Measurements from ENCODE around the gene RFX1. TPM values are rescaled to one million over a fixed set of nuclear protein-coding genes. Genes with fewer than 3 reads are reported as not detected.

RFX1 gene
- total and polyA plus RNA-seq, 3 experiments from 2014 or later: 3.1 to 13.6 (median 13.0) TPM

DNA sequence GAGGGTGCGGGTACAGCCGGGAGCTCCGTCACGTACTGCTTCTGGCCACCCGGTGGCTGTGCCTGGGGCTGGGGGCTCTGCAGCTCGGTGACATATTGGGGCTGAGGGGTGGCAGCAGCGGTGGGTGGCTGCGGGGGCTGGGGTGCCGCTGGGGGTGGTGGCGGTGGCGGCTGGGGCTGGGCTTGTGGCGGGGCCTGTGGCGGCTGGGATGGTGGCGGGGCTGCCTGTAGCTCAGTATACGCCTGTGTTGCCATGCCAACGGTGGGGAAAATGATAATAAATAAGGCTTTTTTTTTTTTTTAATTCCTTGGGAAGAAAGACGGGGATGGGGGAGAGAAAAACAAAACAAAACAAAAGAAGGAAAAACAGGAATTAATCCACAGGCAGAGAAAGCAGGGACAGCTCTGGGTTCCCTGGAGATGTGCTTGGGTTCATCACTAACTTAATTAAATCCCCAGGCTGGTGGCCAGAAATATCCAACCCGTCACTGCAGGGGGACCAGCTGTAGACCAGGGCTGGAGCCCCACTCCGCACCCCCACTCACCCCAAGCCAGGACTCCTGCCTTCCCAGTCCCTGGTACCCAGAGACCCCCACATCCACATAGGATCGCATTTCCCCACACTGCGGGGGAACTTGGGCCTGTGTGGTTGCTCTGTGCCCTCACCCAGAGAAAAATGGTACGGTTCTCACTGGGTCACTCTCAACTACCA, 12.4 kb downstream of the RFX1 start:
- Histone ChIP-seq H3K36me3 (ENCODE audit: insufficient read depth, low read length) (peaks cover 11% of the 10 kb centered on the region), H3K27ac (ENCODE audit: low read depth, low read length) (no peak overlapping the region), H3K4me3 (ENCODE audit: low read length) (no peak overlapping the region), H3K4me1 (ENCODE audit: insufficient read depth, low read length) (peaks cover 22% of the 10 kb centered on the region), H3K27me3 (ENCODE audit: insufficient read depth, low read length, poor library complexity, severe bottlenecking) (no peaks in the 10 kb centered on the region), H3K9me3 (ENCODE audit: low read length) (no peaks in the 10 kb centered on the region)
- ChIA-PET CTCF (interaction anchor here (1.6 to 1.7 kb wide), 2 partner anchors 9 to 55 kb away, joined by 4 to 5 read pairs; no protein-coding TSS in a partner anchor), POLR2A (interaction anchor here (0.7 to 1.4 kb wide), 3 partner anchors 13 to 41 kb away, joined by 3 to 5 read pairs (median 4); partner anchors contain the start of gene DCAF15)
- Mint-ChIP-seq H3K27ac (peak overlapping the region in 6 of 8 donors; percentile 17 to 80 (median 61)), H3K4me3 (peak overlapping the region in 2 of 7 donors; percentile 8 to 51), H3K9me3 (no peaks in the 10 kb centered on the region), H3K4me1 (peaks cover 21 to 51% (median 28%) of the 10 kb centered on the region in 3 donors), H3K36me3 (peaks cover 12 to 49% (median 16%) of the 10 kb centered on the region in 3 donors), H3K27me3 (peaks cover 0 to 4% of the 10 kb centered on the region in 2 donors)
- no peak for DNase-seq

DNA sequence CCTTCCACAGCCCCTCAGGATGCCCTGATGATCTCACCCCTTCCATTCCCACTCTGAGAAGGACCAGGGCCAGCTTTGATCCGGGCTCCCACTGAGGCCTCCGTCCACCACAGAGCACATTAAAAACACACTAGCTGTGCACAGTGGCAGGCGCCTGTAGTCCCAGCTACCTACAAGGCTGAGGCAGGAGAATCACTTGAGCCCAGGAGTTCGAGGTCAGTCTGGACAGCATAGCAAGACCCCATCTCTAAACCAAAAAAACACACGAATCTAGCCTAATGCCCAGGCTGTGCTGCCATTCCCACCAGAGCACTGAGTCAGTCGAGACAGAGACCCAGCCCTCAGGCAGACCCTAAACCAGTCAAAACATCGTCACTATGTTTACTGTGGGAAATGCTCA, 14.1 kb downstream of the RFX1 start:
- Histone ChIP-seq H3K4me3 (ENCODE audit: low read length) (no peak overlapping the region), H3K27ac (ENCODE audit: low read depth, low read length) (no peak overlapping the region), H3K4me1 (ENCODE audit: insufficient read depth, low read length) (peaks cover 39% of the 10 kb centered on the region), H3K27me3 (ENCODE audit: insufficient read depth, low read length, poor library complexity, severe bottlenecking) (no peaks in the 10 kb centered on the region), H3K36me3 (ENCODE audit: insufficient read depth, low read length) (peaks cover 11% of the 10 kb centered on the region), H3K9me3 (ENCODE audit: low read length) (no peaks in the 10 kb centered on the region)
- Mint-ChIP-seq H3K4me1 (peaks cover 29 to 57% (median 40%) of the 10 kb centered on the region in 3 donors), H3K27me3 (peaks cover 0 to 4% of the 10 kb centered on the region in 2 donors), H3K36me3 (peaks cover 13 to 46% (median 16%) of the 10 kb centered on the region in 3 donors), H3K9me3 (no peaks in the 10 kb centered on the region), H3K4me3 (no peak overlapping the region), H3K27ac (peak overlapping the region in 4 of 8 donors; percentile 46 to 83 (median 53))
- ChIA-PET CTCF (interaction anchor here (1.1 to 1.6 kb wide), 3 partner anchors 10 to 51 kb away, joined by 3 to 5 read pairs (median 3); no protein-coding TSS in a partner anchor), POLR2A (interaction anchor here (0.8 kb wide), 1 partner anchor 12 kb away, joined by 3 read pairs; no protein-coding TSS in a partner anchor)
- no peak for DNase-seq

DNA sequence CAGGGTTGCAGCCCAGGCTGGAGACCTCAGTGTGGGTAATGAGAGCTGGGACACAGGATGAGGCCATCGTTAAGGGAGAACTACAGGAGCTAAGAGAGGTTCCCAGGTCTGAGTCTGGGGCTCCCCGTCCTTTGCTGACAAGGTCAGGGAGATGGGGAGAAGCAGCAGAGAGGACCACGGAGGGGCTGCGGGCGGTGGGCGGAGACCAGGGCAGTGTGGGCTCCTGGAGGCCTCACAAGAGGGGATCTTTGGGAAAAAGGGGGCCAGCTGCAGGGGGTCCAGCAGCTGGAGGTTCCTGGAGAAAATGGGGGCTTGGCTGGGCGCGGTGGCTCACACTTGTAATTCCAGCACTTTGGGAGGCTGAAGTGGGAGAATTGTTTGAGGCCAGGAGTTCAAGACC, 16.0 kb downstream of the RFX1 start:
- no peaks in the 10 kb centered on the region for H3K9me3 Mint-ChIP-seq
- ChIA-PET CTCF (interaction anchor here (0.6 to 1.9 kb wide), 2 partner anchors 15 to 75 kb away, joined by 3 to 5 read pairs; no protein-coding TSS in a partner anchor), POLR2A (interaction anchor here (1.0 kb wide), 1 partner anchor 29 kb away, joined by 3 read pairs; no protein-coding TSS in a partner anchor)
- Histone ChIP-seq H3K4me1 (ENCODE audit: insufficient read depth, low read length) (peaks cover 57% of the 10 kb centered on the region), H3K27me3 (ENCODE audit: insufficient read depth, low read length, poor library complexity, severe bottlenecking) (no peaks in the 10 kb centered on the region), H3K4me3 (ENCODE audit: low read length) (no peak overlapping the region), H3K9me3 (ENCODE audit: low read length) (no peaks in the 10 kb centered on the region), H3K27ac (ENCODE audit: low read depth, low read length) (no peak overlapping the region), H3K36me3 (ENCODE audit: insufficient read depth, low read length) (peaks cover 11% of the 10 kb centered on the region)
- no peak overlapping the region for H3K4me3 Mint-ChIP-seq
- peak overlapping the region; percentile 47 to 99 (median 90) for H3K27ac Mint-ChIP-seq
- H3K27me3 Mint-ChIP-seq: peaks cover 0 to 4% of the 10 kb centered on the region in 2 donors
- H3K4me1 Mint-ChIP-seq: peaks cover 45 to 77% (median 58%) of the 10 kb centered on the region in 3 donors
- peaks cover 13 to 42% (median 16%) of the 10 kb centered on the region in 3 donors for H3K36me3 Mint-ChIP-seq
- no peak for DNase-seq

DNA sequence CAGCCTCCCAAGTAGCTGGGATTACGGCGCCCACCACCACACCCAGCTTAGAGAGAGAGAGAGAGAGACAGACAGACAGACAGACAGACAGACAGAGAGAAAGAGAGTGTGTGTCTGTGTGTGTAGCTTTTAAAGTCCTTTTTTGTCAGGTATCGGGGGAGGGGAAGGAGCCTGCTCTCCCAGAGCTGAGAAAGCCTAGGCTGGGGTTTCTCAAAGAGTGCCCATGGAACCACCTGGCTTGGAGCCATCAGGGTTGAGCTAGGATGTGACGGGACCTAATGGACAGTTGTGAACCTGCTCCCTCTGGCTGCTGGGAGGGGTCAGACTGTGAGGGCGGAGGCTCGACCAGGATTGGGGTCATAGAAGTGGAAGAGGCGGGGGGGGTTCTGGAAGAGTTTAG, 16.6 kb downstream of the RFX1 start:
- DNase-seq: no peak
- H3K4me3 ChIP-seq (ENCODE audit: low read length): no peak overlapping the region
- H3K27me3 ChIP-seq (ENCODE audit: insufficient read depth, low read length, poor library complexity, severe bottlenecking): no peaks in the 10 kb centered on the region
- Mint-ChIP-seq H3K27ac (peak overlapping the region; percentile 88 to 99 (median 97)), H3K9me3 (no peaks in the 10 kb centered on the region), H3K4me3 (no peak overlapping the region), H3K36me3 (peaks cover 13 to 39% (median 16%) of the 10 kb centered on the region in 3 donors), H3K4me1 (peaks cover 47 to 83% (median 62%) of the 10 kb centered on the region in 3 donors), H3K27me3 (peaks cover 0 to 4% of the 10 kb centered on the region in 2 donors)
- POLR2A ChIA-PET: interaction anchor here (0.7 to 1.0 kb wide), 2 partner anchors 15 to 29 kb away, joined by 3 read pairs; no protein-coding TSS in a partner anchor
- H3K9me3 ChIP-seq (ENCODE audit: low read length): no peaks in the 10 kb centered on the region
- H3K4me1 ChIP-seq (ENCODE audit: insufficient read depth, low read length): peaks cover 63% of the 10 kb centered on the region
- CTCF ChIA-PET: interaction anchor here (1.1 to 1.9 kb wide), 2 partner anchors 15 to 86 kb away, joined by 3 to 5 read pairs; no protein-coding TSS in a partner anchor
- H3K36me3 ChIP-seq (ENCODE audit: insufficient read depth, low read length): peaks cover 11% of the 10 kb centered on the region
- H3K27ac ChIP-seq (ENCODE audit: low read depth, low read length): no peak overlapping the region

DNA sequence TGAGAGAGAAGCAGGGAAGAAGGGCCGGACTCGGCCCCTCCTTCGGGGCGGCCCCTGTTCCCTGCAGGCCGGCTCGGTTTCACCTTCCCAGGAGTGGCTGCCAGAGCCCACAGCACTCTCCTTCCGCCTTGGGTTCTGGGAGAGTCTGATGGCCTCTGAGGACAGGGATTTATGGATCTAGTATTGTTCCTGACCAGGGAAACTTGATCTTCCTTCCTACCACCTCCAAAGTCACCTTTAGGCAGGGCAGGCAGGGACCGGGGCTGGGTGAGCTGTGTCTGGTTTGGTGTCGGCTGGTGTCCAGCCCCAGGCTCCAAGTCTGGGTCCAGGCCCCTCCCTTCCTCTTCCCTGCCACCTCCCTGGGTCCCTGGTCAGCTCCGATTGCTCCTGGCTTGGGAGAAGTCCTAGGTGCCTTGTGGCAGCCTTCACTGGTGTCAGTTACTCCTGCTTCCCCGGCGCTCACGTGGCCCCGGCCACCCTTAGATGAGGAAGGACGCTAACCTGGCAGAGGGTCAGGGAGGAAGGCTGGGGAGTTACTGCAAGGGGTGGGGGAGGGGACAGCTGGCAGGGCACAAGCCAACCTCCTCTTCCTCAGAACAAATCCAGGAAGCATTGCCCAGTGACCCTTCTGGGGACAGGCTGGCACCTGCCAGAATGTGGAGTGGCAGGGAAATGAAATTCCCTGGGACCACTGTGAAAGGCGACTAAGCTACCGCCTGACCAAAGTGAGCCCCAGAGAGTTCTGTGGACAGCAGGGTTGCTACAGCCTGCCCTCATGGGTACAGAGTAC, 18.8 kb downstream of the RFX1 start:
- Mint-ChIP-seq H3K27me3 (peaks cover 0 to 2% of the 10 kb centered on the region in 2 donors), H3K9me3 (no peaks in the 10 kb centered on the region), H3K4me1 (peaks cover 54 to 87% (median 62%) of the 10 kb centered on the region in 3 donors), H3K36me3 (peaks cover 13 to 34% (median 16%) of the 10 kb centered on the region in 3 donors), H3K27ac (peak overlapping the region; percentile 95 to 100 (median 98)), H3K4me3 (peak overlapping the region; percentile 48 to 85 (median 69))
- Histone ChIP-seq H3K4me1 (ENCODE audit: insufficient read depth, low read length) (peaks cover 79% of the 10 kb centered on the region), H3K36me3 (ENCODE audit: insufficient read depth, low read length) (peaks cover 5% of the 10 kb centered on the region), H3K9me3 (ENCODE audit: low read length) (no peaks in the 10 kb centered on the region), H3K27ac (ENCODE audit: low read depth, low read length) (peak overlapping the region; percentile 93), H3K4me3 (ENCODE audit: low read length) (peak overlapping the region; percentile 57), H3K27me3 (ENCODE audit: insufficient read depth, low read length, poor library complexity, severe bottlenecking) (no peaks in the 10 kb centered on the region)
- DNase-seq: no peak
- ChIA-PET CTCF (interaction anchor here (1.0 to 1.2 kb wide), 4 partner anchors 16 to 61 kb away, joined by 3 to 4 read pairs (median 4); partner anchors contain the start of gene IL27RA), POLR2A (interaction anchor here (0.6 to 2.1 kb wide), 8 partner anchors 8 to 44 kb away, joined by 3 to 11 read pairs (median 4); partner anchors contain the start of genes IL27RA and RFX1)

DNA sequence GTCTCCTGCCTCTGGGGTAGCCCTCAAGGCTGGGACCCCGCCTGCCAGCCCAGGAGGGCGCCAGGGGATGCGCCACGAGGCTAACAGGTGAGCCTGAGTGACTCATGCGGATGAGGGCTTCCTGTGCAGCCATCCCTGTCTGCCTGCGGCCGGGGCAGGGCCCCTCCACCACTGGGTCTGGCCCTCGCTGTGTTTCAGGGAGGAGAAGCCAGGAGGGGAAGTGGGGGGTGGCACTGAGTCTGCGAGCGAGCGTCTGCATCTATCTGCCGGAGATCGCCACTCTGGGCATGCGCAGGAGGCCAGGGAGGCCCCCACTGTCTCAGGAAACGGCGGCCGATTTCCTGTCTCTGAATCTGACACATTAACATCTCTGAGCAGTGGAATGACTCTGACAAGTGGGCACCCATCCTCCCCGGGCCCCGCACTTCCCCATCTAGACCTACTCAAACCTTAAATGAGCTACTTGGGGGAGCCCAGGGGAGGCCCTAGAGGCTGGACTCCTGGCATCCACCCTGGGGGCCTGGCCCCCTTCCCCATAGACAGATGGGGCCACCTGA, 19.7 kb downstream of the RFX1 start:
- peak overlapping the region; percentile 59 for H3K4me3 ChIP-seq (ENCODE audit: low read length)
- H3K36me3 Mint-ChIP-seq: peaks cover 13 to 28% (median 16%) of the 10 kb centered on the region in 3 donors
- peaks cover 0 to 2% of the 10 kb centered on the region in 2 donors for H3K27me3 Mint-ChIP-seq
- ChIA-PET POLR2A (interaction anchor here (0.5 to 2.1 kb wide), 6 partner anchors 17 to 811 kb away, joined by 3 to 11 read pairs (median 7); partner anchors contain the start of genes IL27RA and RFX1), CTCF (no interaction called here)
- H3K4me1 ChIP-seq (ENCODE audit: insufficient read depth, low read length): peaks cover 82% of the 10 kb centered on the region
- H3K9me3 Mint-ChIP-seq: no peaks in the 10 kb centered on the region
- DNase-seq: peak; percentile 97 to 100 (median 99)
- H3K4me1 Mint-ChIP-seq: peaks cover 51 to 93% (median 59%) of the 10 kb centered on the region in 3 donors
- peak overlapping the region; percentile 95 to 100 (median 98) for H3K27ac Mint-ChIP-seq
- H3K9me3 ChIP-seq (ENCODE audit: low read length): no peaks in the 10 kb centered on the region
- H3K27ac ChIP-seq (ENCODE audit: low read depth, low read length): peak overlapping the region; percentile 93
- H3K4me3 Mint-ChIP-seq: peak overlapping the region; percentile 22 to 85 (median 69)
- no peaks in the 10 kb centered on the region for H3K27me3 ChIP-seq (ENCODE audit: insufficient read depth, low read length, poor library complexity, severe bottlenecking)
- H3K36me3 ChIP-seq (ENCODE audit: insufficient read depth, low read length): peaks cover 5% of the 10 kb centered on the region

DNA sequence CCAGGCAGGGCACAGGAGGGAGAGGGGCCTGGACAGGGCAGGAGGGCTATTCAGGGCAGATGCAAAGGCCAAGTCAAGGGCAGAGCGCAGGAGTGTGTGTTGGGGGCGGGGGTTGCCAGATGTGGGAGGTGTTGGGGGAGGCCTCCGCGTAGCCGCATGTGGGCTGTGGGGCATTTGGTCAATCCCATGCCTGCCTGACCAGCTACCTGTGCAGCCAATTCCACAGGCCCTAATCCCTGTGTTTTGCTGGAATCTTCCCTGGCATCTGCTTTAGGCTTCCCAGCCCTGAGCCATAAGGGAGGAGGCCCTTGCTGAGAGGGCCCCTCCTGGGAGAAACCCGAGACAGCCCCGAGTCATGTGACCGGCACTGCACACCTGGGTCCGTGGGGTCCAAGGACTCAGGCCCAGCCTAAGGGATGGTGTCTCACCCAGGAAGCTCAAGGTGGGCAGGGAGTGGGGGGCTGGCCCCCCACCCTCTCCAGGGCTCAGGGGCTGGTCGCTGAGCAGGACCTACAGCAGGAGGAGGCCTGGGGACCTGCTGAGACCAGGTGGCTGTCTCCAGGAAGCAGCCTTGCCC, 20.3 kb downstream of the RFX1 start:
- Mint-ChIP-seq H3K4me1 (peaks cover 48 to 89% (median 53%) of the 10 kb centered on the region in 3 donors), H3K36me3 (peaks cover 10 to 23% (median 11%) of the 10 kb centered on the region in 3 donors), H3K4me3 (peak overlapping the region; percentile 62 to 85 (median 68)), H3K9me3 (no peaks in the 10 kb centered on the region), H3K27me3 (peaks cover 0 to 2% of the 10 kb centered on the region in 2 donors), H3K27ac (peak overlapping the region; percentile 95 to 100 (median 98))
- ChIA-PET POLR2A (interaction anchor here (0.5 to 1.2 kb wide), 6 partner anchors 17 to 810 kb away, joined by 3 to 11 read pairs (median 6); partner anchors contain the start of genes IL27RA and RFX1), CTCF (interaction anchor here (1.1 to 1.3 kb wide), 3 partner anchors 14 to 62 kb away, joined by 3 to 4 read pairs (median 3); no protein-coding TSS in a partner anchor)
- Histone ChIP-seq H3K4me3 (ENCODE audit: low read length) (peak overlapping the region; percentile 59), H3K27ac (ENCODE audit: low read depth, low read length) (peak overlapping the region; percentile 93), H3K36me3 (ENCODE audit: insufficient read depth, low read length) (peaks cover 2% of the 10 kb centered on the region), H3K9me3 (ENCODE audit: low read length) (no peaks in the 10 kb centered on the region), H3K27me3 (ENCODE audit: insufficient read depth, low read length, poor library complexity, severe bottlenecking) (no peaks in the 10 kb centered on the region), H3K4me1 (ENCODE audit: insufficient read depth, low read length) (peaks cover 82% of the 10 kb centered on the region)
- DNase-seq: no peak

Data from CD8-positive, alpha-beta memory T cell (primary cell).